ENCODE measurements around the gene ZNF205.

DNA sequence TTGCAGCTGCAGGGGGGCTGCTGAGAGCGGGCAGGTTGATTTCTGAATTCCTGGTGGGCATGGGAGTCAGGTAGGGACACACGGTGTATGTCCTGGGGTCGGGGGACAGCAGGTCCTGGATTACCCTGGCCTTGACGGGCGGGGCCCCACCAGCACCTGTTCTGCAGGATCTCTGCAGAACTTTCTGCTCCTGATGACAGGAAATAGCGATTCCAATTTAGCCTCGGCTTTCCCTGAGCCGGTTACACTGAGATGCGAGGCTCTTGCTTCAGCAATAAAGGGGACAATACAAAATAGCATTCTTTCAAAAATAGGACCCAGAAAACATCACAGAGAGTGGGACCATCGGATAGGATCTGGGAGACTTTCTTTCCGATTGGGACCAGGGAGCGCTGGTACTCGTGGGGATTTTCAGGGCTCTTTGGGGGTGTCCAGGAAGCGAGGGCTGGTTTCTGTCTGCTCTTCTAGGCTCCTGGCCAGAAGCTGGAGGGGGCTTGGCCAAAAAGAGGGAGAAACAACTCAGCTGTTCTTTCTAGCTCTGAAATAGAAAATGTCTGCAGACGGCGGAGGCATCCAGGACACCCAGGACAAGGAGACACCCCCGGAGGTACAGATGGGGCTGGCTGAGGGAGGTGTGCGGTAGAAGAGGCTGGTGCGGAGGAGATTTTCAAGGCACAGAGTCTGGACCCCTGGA lies 642 bp downstream of the ZNF205 start:
- TF ChIP-seq, protein P1, sequence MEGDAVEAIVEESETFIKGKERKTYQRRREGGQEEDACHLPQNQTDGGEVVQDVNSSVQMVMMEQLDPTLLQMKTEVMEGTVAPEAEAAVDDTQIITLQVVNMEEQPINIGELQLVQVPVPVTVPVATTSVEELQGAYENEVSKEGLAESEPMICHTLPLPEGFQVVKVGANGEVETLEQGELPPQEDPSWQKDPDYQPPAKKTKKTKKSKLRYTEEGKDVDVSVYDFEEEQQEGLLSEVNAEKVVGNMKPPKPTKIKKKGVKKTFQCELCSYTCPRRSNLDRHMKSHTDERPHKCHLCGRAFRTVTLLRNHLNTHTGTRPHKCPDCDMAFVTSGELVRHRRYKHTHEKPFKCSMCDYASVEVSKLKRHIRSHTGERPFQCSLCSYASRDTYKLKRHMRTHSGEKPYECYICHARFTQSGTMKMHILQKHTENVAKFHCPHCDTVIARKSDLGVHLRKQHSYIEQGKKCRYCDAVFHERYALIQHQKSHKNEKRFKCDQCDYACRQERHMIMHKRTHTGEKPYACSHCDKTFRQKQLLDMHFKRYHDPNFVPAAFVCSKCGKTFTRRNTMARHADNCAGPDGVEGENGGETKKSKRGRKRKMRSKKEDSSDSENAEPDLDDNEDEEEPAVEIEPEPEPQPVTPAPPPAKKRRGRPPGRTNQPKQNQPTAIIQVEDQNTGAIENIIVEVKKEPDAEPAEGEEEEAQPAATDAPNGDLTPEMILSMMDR (IDR thresholded peaks at IDR 0.05; ENCODE audit: insufficient read depth, low read depth, low read length), result no peak
- no peak for TF ChIP-seq EZH2 (IDR thresholded peaks at IDR 0.05; ENCODE audit: insufficient read depth, low read length)
